NCI-H187 (cell line): Measurements from ENCODE around the gene ZNF865.
A peak's percentile ranks its signal among the peaks of the same experiment; 100 is the strongest.

Experiments used
- DNase-seq, 2 experiments: peaks; one replicate each; lab custom pipeline; 2025; lab: John Stamatoyannopoulos, UW

Gene ZNF865

GRCh38 chr19:55605207-55605636 is 225 bp upstream of the ZNF865 start:
- peak; percentile 97 for DNase-seq

GRCh38 chr19:55606471-55606787 is 982 bp downstream of the ZNF865 start:
- no peak for DNase-seq

- no peak for DNase-seq
Measured at GRCh38 chr19:55606817-55607216, 1.4 kb downstream of the ZNF865 start.

- DNase-seq, result no peak
Measured at GRCh38 chr19:55609326-55609725, 3.9 kb downstream of the ZNF865 start.

- DNase-seq, result no peak
Measured at GRCh38 chr19:55611300-55611982, 6.0 kb downstream of the ZNF865 start.

- DNase-seq, result no peak
Measured at GRCh38 chr19:55611983-55612645, 6.7 kb downstream of the ZNF865 start.

- DNase-seq, result no peak
Measured at GRCh38 chr19:55613396-55613795, 7.9 kb downstream of the ZNF865 start.

GRCh38 chr19:55613930-55614710 is 8.7 kb downstream of the ZNF865 start:
- no peak for DNase-seq

GRCh38 chr19:55614711-55615542 is 9.5 kb downstream of the ZNF865 start:
- no peak for DNase-seq

GRCh38 chr19:55615543-55616394 is 10.3 kb downstream of the ZNF865 start:
- no peak for DNase-seq

GRCh38 chr19:55616395-55616875 is 11.0 kb downstream of the ZNF865 start:
- no peak for DNase-seq

- DNase-seq, result no peak
Measured at GRCh38 chr19:55617426-55617825, 12.0 kb downstream of the ZNF865 start.

GRCh38 chr19:55618426-55618825 is 13.0 kb downstream of the ZNF865 start:
- no peak for DNase-seq

GRCh38 chr19:55619286-55619685 is 13.8 kb downstream of the ZNF865 start:
- DNase-seq, result no peak

GRCh38 chr19:55620410-55621204 is 15.2 kb downstream of the ZNF865 start:
- DNase-seq, result no peak

GRCh38 chr19:55621205-55621672 is 15.8 kb downstream of the ZNF865 start:
- DNase-seq, result no peak

GRCh38 chr19:55621673-55622231 is 16.3 kb downstream of the ZNF865 start:
- no peak for DNase-seq

GRCh38 chr19:55622242-55622969 is 17.0 kb downstream of the ZNF865 start:
- DNase-seq, result no peak

- DNase-seq, result no peak
Measured at GRCh38 chr19:55623130-55623529, 17.7 kb downstream of the ZNF865 start.
